GM23248 (cell line): ENCODE data around the gene FAM120A.

Experiments used
- EZH2 ChIP-seq: fragments of 200-600 bp; sonication (generic); IDR thresholded peaks from 2 replicates; pipeline ENCODE4 v1.6.1; 2018; ENCODE audit warnings: antibody characterized with exemption, mild to moderate bottlenecking; ENCODE audit not compliant: insufficient read depth, poor library complexity, severe bottlenecking
- EZH2phosphoT487 ChIP-seq: fragments of 200-600 bp; sonication (generic); IDR thresholded peaks from 2 replicates; pipeline ENCODE4 v1.6.1; 2018; ENCODE audit warnings: antibody characterized with exemption, moderate library complexity, mild to moderate bottlenecking, low read depth; ENCODE audit not compliant: insufficient read depth

DNA sequence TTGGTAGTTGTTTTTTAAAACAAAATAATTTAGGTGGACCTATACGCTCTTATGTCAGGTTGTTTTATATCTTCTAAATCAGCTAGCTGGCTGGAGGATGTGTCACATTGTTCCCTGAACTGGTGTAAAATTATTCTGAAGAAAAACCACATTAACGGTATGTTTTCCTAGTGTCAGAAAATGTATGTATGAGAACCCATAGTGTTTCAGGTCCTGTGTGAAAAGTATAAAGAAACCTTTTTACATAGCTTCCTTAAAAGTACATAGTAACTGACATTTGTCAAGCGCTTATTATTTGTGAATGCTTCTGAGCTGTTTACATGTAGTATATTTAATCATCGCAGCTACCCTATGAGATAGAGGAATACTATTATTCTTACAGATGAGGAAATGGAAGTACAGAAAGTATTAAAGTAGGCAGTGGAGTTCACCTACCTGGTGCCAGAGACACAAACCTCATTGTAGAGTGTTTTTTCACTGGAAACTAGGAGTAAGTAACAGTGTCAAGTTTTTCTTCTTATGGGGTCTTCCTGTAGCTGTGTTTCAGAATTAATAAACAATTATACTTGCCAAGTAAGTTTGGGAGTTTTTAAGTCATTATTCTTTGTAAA, 12.3 kb downstream of the FAM120A start:
- TF ChIP-seq EZH2phosphoT487 (no peak), EZH2 (no peak)
